Smooth muscle cell (in vitro differentiated cells): ENCODE data around the gene EFHD2. TPM values are rescaled to one million over a fixed set of nuclear protein-coding genes. Genes with fewer than 3 reads are reported as not detected.
"Not testable (repeated sequence)": the region's sequence is repeated elsewhere in the genome, so short reads cannot be mapped to it uniquely, and the experiment has no call there.

Experiments
- DNase-seq: peaks from one replicate; lab custom pipeline; 2025; ENCODE audit not compliant: unreplicated experiment; lab: John Stamatoyannopoulos, UW
- H2AFZ ChIP-seq: fragments of 200-600 bp; sonication (generic); 2 replicates; pipeline ENCODE4 v1.6.0; 2016; ENCODE audit warnings: antibody characterized with exemption, low read depth, mild to moderate bottlenecking
- H3F3A ChIP-seq: fragments of 200-600 bp; sonication (generic); 2 replicates; pipeline ENCODE4 v1.6.0; 2017; ENCODE audit warnings: antibody characterized with exemption, low read depth
- H3K27ac ChIP-seq: fragments of 200-600 bp; sonication (generic); 2 replicates; pipeline ENCODE4 v1.5.1; 2016; ENCODE audit warnings: low read depth, mild to moderate bottlenecking
- H3K27me3 ChIP-seq: fragments of 200-600 bp; sonication (generic); 2 replicates; pipeline ENCODE4 v1.6.1; 2016; ENCODE audit warnings: low read depth, mild to moderate bottlenecking
- H3K36me3 ChIP-seq: fragments of 200-600 bp; sonication (generic); 2 replicates; pipeline ENCODE4 v1.5.1; 2016; ENCODE audit warnings: low read depth
- H3K4me1 ChIP-seq: fragments of 200-600 bp; sonication (generic); 2 replicates; pipeline ENCODE4 v1.5.1; 2016; ENCODE audit warnings: low read depth
- H3K4me2 ChIP-seq: fragments of 200-600 bp; sonication (generic); 2 replicates; pipeline ENCODE4 v1.6.0; 2016; ENCODE audit warnings: mild to moderate bottlenecking
- H3K4me3 ChIP-seq: fragments of 200-600 bp; sonication (generic); 2 replicates; pipeline ENCODE4 v1.5.1; 2016; ENCODE audit warnings: mild to moderate bottlenecking
- H3K79me2 ChIP-seq: fragments of 200-600 bp; sonication (generic); 2 replicates; pipeline ENCODE4 v1.6.0; 2016; ENCODE audit warnings: low read depth, mild to moderate bottlenecking
- H3K9ac ChIP-seq: fragments of 200-600 bp; sonication (generic); 2 replicates; pipeline ENCODE4 v1.6.0; 2016; ENCODE audit warnings: low read depth
- H3K9me3 ChIP-seq: fragments of 200-600 bp; sonication (generic); replicated peaks from 2 replicates; pipeline ENCODE4 v1.5.1; 2016; ENCODE audit warnings: low read depth
- H4K20me1 ChIP-seq: fragments of 200-600 bp; sonication (generic); 2 replicates; pipeline ENCODE4 v1.6.0; 2016; ENCODE audit warnings: low read depth
- WGBS: methylation state at CpG from one replicate; pipeline ENCODE4 v1.1.7; 2016; ENCODE audit warnings: low lambda C conversion rate; 5-methylcytosine and 5-hydroxymethylcytosine counted together
- polyA plus RNA-seq: library from polyadenylated mRNA; unstranded; fragments of >200 nt; fragmentation: Nextera tagmentation; extraction: Ambion mirVana; gene quantifications from 2 replicates; pipeline ENCODE4 v1.2.1, GENCODE V29; 2016
- total RNA-seq: library from RNA; depleted of rRNA; stranded (reverse); fragments of >200 nt; gene quantifications from 2 replicates; pipeline ENCODE4 v1.2.3, GENCODE V29; 2014
- TF ChIP-seq, protein P1 (sequence below): fragments of 200-600 bp; sonication (generic); IDR thresholded peaks from 2 replicates; pipeline ENCODE4 v1.5.1; 2017; ENCODE audit warnings: borderline replicate concordance, mild to moderate bottlenecking, antibody characterized with exemption; ENCODE audit not compliant: insufficient read depth, poor library complexity, severe bottlenecking

EFHD2 gene
- total and polyA plus RNA-seq, 2 experiments from 2014 or later: 7.0 to 22.9 TPM

DNA sequence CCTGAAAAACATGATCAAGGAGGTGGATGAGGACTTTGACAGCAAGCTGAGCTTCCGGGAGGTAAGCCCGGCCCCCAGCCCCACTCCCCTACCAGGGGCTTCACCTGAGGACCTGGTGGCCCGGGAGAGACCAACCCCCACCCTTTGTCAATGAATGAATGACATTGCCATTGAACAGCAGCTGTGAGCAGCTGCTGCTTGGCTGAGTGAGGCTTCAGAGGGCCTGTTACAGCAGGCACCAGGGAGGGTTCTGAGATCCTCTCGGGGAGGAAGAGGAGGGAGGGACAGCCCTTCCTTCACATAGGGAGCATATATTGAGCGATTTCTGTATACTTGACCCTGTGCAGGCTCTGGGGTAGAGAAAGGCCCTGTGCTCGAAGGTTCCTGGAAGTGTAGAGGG, 16.3 kb downstream of the EFHD2 start:
- Histone ChIP-seq H4K20me1 (peaks cover 24% of the 10 kb centered on the region), H3K4me2 (no peak overlapping the region), H3K4me1 (no peaks in the 10 kb centered on the region), H3K27me3 (no peaks in the 10 kb centered on the region), H3K9ac (no peak overlapping the region), H2AFZ (no peak overlapping the region), H3K9me3 (no peaks in the 10 kb centered on the region), H3K4me3 (no peak overlapping the region), H3K27ac (no peak overlapping the region), H3F3A (no peaks in the 10 kb centered on the region), H3K79me2 (no peaks in the 10 kb centered on the region), H3K36me3 (no peaks in the 10 kb centered on the region)
- 78% methylated on average over 6 of the region's 6 CpGs for WGBS
- DNase-seq: no peak
- TF ChIP-seq, protein P1, sequence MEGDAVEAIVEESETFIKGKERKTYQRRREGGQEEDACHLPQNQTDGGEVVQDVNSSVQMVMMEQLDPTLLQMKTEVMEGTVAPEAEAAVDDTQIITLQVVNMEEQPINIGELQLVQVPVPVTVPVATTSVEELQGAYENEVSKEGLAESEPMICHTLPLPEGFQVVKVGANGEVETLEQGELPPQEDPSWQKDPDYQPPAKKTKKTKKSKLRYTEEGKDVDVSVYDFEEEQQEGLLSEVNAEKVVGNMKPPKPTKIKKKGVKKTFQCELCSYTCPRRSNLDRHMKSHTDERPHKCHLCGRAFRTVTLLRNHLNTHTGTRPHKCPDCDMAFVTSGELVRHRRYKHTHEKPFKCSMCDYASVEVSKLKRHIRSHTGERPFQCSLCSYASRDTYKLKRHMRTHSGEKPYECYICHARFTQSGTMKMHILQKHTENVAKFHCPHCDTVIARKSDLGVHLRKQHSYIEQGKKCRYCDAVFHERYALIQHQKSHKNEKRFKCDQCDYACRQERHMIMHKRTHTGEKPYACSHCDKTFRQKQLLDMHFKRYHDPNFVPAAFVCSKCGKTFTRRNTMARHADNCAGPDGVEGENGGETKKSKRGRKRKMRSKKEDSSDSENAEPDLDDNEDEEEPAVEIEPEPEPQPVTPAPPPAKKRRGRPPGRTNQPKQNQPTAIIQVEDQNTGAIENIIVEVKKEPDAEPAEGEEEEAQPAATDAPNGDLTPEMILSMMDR: no peak

DNA sequence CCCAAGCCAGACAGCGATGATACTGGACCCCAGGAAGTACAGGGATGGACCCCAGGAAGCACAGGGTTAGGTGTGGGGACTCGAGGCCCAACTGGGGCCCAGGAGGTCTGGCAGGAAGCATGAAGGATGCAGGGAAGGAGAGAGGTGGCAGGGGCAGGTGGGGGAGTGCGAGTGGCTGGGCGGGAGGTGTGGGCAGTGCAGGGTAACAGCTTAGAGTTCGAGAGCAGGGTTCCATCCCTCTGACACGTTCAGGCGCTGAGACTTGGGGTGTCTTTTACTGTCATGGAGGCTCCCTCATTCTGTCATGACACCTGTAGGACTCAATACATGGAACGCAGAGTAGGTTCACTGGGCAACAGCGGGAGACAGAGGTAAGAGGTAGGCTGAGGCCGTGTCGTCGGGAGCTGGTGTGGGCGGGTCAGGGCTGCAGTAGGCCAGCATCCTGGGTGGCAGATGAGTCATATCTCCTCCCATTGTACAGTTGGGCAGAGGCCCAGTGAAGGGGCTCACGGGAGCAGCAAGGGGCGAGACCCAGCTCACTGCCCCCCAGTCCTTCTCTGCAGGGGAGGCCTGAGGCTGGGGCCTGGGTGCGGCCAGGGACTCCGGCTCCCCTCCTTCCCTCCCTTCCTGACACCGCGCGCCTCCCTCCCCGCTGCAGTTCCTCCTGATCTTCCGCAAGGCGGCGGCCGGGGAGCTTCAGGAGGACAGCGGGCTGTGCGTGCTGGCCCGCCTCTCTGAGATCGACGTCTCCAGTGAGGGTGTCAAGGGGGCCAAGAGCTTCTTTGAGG, 17.0 kb downstream of the EFHD2 start:
- Histone ChIP-seq H3K4me1 (no peaks in the 10 kb centered on the region), H3K4me3 (no peak overlapping the region), H3F3A (no peaks in the 10 kb centered on the region), H3K9ac (no peak overlapping the region), H4K20me1 (peaks cover 17% of the 10 kb centered on the region), H3K4me2 (no peak overlapping the region), H3K27me3 (no peaks in the 10 kb centered on the region), H2AFZ (no peak overlapping the region), H3K36me3 (no peaks in the 10 kb centered on the region), H3K27ac (no peak overlapping the region), H3K9me3 (no peaks in the 10 kb centered on the region), H3K79me2 (no peaks in the 10 kb centered on the region)
- TF ChIP-seq, protein P1: no peak
- WGBS: 77% methylated on average over 27 of the region's 30 CpGs
- DNase-seq: no peak

DNA sequence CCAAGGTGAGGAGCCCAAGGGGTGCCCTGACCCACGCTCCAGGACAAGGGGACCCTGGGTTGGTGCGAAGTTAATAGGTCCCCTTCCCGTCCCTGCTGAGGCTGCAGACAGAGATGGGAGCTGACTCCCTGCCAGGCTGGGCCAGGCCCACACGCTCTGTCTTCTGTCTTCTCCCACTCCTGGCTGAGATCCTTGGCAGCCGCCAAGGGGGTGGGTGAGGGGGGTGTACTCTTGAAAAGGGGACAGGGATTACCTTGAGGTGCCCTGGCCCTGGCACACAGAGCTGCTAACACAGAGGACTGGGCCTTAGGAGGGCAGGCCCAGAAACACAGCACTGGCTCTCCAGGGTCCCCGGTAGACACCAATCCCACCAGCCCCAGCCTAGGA, 17.6 kb downstream of the EFHD2 start:
- DNase-seq: no peak
- Histone ChIP-seq H4K20me1 (peaks cover 16% of the 10 kb centered on the region), H3K27me3 (no peaks in the 10 kb centered on the region), H2AFZ (no peak overlapping the region), H3F3A (no peaks in the 10 kb centered on the region), H3K4me2 (no peak overlapping the region), H3K4me3 (no peak overlapping the region), H3K36me3 (no peaks in the 10 kb centered on the region), H3K79me2 (no peaks in the 10 kb centered on the region), H3K4me1 (no peaks in the 10 kb centered on the region), H3K27ac (no peak overlapping the region), H3K9me3 (no peaks in the 10 kb centered on the region), H3K9ac (no peak overlapping the region)
- 88% methylated on average over 6 of the region's 6 CpGs for whole genome bisulfite sequencing
- TF ChIP-seq, protein P1: no peak

DNA sequence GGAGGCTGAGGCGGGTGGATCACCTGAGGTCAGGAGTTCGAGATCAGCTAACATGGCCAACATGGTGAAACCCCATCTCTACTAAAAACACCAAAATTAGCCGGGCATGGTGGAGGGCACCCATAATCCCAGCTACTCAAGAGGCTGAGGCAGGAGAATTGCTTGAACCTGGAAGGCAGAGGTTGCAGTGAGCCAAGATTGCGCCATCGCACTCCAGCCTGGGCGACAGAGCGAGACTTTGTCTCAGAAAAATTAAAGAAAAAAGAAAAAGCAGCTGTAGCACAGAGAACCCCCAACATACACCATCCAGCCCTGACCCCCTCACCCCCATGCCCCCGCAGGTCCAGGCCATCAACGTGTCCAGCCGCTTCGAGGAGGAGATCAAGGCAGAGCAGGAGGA, 18.6 kb downstream of the EFHD2 start:
- H3K79me2 ChIP-seq, H3K27ac ChIP-seq, DNase-seq, H3K4me2 ChIP-seq, H3K4me1 ChIP-seq, H3F3A ChIP-seq, H3K9me3 ChIP-seq, H2AFZ ChIP-seq, H3K9ac ChIP-seq, H3K27me3 ChIP-seq, H3K36me3 ChIP-seq, H3K4me3 ChIP-seq: not testable (repeated sequence)
- peaks cover 13% of the 10 kb centered on the region for H4K20me1 ChIP-seq
- WGBS: 92% methylated on average over 11 of the region's 11 CpGs
